ENCODE measurements around the gene GRHL3.

The GRHL3 gene

DNA sequence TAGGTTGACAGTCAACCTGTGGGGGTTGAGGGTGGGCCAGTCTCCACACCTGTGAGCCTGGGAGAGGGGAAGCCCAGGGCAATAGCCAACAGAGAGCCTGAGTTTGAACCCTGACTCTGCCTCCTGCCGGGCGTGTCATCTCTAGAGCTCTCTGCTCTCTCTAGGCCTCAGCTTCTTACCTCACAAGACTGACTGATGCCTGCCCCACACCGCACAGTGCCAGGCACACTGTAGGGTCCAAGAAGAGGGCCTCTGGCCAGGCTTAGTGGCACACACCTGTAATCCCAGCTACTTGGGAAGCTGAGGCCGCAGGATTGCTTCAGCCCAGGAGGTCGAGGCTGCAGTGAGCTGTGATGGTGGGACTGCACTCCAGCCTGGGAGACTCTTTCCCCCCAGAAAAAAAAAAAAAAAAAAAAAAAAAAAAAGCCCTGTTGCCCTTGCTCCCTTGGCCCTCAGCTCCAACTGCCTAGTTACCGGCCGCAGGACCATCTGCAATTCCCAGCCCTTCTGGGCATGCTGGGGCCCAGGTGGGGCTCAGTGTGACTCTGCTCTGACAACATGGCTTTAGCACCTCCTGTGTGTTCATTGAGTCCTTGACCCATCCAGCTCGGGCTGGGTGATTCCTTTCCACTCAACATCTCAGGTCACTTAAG is 25.1 kb downstream of the GRHL3 start:
- no peak for DNase-seq

GRCh38 chr1:24345334-24345733 is 26.2 kb downstream of the GRHL3 start:
- no peak for DNase-seq

GRCh38 chr1:24347159-24347934 is 28.2 kb downstream of the GRHL3 start:
- no peak for DNase-seq

GRCh38 chr1:24348196-24348595 is 29.0 kb downstream of the GRHL3 start:
- DNase-seq: no peak

GRCh38 chr1:24349891-24350290 is 30.7 kb downstream of the GRHL3 start:
- DNase-seq: no peak

DNA sequence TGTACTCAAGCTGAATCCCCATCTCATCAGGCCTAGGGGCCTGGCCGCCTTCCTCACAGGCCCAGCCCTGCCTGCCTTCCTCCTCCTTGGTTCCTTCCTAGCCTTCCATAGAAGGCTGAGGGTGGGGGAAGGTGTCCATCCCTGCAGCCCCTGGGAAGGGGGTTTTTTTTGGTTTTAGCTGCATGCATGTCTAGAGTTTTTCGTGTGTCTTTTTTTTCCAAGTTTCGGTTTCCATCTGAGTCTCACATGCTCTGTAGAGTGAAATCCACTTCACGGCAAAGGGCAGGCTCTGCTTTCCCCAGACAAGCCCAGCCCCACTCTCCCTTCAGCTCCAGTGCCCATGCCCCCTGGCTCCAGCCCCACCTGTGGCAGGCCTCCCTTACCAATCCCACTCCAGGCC is 32.1 kb downstream of the GRHL3 start:
- no peak for DNase-seq

DNA sequence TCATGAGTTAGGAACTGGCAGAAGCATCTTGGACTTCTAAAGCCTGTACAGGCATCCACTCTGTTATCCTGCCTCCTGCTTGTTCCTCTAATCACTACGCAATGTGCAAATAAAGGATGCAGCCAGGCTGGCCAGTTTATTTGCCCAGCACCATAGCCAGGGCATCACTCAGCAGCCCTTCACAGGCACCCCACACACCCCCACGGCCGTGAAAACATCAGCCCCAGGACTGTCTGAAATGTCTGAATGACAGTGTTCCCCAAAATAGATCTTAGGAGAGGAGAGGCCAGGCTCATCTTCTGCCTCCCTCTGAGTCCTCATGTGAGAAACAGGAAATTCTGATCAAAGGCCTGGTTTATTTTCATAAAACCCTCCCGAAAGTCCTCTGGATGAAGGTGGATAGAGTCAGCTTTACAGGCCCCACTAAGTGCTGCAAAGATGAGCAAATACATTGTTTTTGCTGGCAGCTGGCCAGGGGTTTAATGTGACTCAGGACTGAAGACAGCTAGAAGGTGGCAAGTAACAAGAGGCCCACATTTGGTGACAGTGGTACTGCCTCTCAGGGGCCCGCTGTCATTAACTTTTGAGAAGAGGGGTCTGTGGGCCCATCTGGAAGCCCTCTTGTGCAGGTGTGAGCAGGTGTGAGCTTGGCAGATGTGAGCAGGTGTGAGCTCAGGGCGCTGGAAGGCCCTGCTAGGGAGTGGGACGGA is 32.9 kb downstream of the GRHL3 start:
- DNase-seq: no peak

- no peak for DNase-seq
Measured at GRCh38 chr1:24353292-24353891, 34.2 kb downstream of the GRHL3 start.

- DNase-seq: no peak
Measured at GRCh38 chr1:24355466-24355865, 36.3 kb downstream of the GRHL3 start.

DNA sequence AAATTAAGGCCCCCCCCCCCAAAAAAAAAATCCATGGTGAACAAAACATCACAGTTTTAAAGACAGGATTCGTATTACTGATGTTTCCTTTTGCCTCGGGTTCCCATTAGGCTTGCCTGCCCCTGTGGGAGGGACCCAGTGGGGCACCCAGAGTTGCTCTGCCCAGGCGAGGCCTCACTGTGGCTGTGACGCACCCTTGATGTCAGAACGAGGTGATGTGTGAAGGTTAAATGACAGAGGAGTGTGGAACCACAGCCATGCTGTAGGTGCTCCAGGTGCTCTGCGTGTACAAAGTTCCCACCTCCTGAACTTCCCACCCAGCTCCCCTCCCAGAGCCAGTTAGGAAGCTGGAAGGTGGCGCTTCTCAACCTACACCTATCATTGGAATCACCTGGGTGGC is 37.9 kb downstream of the GRHL3 start:
- no peak for DNase-seq

GRCh38 chr1:24360681-24361080 is 41.5 kb downstream of the GRHL3 start:
- DNase-seq: no peak

DNA sequence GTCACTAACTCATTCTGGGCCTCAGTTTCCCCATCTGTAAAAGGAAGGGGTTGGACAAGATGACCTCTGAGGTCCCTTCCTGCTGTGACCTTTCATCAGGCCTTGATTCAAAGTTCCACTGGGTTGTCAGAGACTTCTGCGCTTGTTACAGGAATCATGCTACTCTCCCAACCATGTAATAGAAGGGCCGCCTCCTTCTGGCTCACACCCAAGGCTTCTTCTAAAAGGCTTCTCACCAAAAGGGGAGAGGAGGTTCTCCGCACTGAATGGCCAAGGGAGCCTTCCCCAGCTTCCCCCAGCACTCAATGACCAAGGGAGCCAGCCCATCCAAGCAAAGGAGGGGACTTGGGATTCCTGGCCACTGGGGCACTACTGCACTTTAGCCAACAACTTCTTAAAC is 42.7 kb downstream of the GRHL3 start:
- DNase-seq: no peak

DNA sequence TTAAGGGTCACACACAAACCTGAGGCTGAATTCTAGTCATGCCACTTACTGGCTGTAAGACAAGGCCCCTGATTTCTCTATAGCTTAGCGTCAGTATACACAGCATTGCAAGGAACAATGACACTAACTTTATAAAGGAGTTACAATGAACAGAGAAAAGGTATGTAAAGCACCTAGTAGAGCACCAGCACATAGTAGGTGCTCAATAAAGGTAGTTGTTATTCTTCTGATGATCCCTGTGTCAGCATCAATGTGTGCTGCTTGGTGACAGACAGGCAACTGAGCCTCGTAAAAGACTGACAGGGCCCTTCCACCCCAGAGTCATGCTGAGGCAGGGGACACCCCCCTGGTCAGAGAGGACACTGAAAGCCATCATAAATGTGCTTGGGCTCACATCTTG is 43.2 kb downstream of the GRHL3 start:
- no peak for DNase-seq

- DNase-seq: no peak
Measured at GRCh38 chr1:24362982-24363614, 43.9 kb downstream of the GRHL3 start.

- no peak for DNase-seq
Measured at GRCh38 chr1:24363994-24364393, 44.8 kb downstream of the GRHL3 start.

DNA sequence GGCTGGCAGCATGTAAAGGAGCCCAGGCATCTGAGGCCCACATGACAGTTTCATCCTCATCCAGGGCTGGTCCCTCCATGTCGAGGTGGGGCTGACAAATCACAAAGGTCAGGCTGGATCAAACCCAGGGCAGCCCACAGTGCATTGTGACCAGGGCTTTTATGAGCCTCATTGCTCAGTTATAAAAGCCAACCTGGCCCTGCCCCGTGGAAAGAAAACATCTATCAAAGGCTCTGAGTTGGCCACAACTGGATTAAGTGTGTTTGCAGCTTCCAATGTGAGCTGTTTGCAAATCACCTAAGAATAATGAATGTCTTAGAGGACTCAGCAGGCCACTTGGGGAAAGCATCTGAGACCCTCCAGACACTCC is 45.4 kb downstream of the GRHL3 start:
- DNase-seq: no peak

DNA sequence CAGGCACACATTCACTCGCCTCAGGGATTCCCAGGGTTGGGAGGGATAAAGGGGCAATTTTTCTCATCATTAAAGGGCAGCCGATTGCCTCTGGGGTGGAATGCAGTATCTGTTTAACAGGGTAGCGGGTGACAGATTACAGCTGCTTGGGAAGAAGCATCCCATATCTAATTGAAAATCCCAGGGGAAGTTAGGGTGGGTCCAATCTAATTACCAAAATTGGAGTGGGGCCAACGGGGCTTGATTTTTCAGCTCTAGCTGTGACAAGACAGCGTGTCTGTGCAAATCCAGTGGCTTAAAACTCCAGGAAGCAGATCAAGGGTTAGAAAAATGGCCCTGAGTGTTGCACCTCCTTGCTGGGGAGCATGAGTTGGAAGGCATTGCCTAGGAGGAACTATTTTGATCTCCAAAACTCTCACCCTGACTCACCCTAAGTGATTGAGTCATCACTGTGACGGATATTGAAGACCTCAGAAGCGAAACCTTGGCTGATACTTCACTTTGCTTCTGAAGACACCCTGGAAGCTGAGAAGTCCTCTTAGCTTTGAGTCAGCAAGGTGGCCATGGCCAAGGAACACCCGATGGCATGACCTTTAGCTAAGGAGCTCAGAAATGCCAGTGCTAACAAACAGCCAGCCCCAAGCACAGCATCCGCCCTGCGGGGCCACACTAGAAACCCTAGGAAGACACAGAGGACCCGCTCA is 46.0 kb downstream of the GRHL3 start:
- DNase-seq: no peak

DNA sequence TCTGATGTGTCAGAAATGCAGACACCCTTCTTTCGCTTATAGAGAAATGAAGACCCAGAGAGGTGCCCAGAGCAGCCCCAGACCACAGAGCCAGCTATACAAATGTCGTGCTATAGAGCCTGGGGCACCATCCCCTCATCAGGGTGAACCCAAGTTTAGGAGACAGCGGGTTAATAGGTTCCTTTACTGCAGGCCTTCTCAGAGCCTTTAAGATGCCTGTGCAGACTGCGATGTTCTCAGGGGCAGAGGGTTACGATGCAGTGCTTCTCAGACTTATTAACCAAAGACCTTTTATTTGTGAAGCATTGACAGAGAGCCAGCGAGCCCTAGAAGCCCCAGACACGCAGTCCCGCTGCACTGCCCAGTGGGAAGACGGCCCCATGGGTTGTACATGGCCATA is 47.5 kb downstream of the GRHL3 start:
- DNase-seq: no peak

GRCh38 chr1:24369199-24369598 is 50.0 kb downstream of the GRHL3 start:
- DNase-seq: no peak

- DNase-seq: no peak
Measured at GRCh38 chr1:24369801-24370200, 50.6 kb downstream of the GRHL3 start.

- DNase-seq: no peak
Measured at GRCh38 chr1:24373044-24373443, 53.9 kb downstream of the GRHL3 start.

DNA sequence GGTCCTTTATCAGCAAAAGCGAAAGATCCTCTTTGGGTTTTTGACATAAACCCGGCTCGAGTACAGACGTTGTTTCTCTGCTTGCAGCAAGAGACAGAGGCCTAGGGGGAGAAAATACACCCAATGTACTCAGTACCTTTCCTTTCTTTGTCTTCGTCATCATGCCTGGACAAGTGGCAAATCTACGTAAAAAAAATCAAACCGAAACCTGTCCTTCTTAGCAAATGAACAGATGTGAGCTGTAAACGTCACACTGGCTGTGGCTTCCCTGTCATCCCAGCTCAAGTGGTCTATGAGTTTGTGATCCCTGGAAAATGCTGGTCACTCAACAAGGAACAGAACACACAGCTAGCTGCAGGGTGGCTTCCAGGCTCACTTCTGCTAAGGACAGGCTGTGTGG is 54.6 kb downstream of the GRHL3 start:
- DNase-seq: no peak
